ENCODE data around the gene PPP1R3F. TPM values are rescaled to one million over a fixed set of nuclear protein-coding genes. Genes with fewer than 3 reads are reported as not detected.

PPP1R3F gene
- total RNA-seq, 2 experiments from 2014 or later, result 5.1 to 5.3 TPM

DNA sequence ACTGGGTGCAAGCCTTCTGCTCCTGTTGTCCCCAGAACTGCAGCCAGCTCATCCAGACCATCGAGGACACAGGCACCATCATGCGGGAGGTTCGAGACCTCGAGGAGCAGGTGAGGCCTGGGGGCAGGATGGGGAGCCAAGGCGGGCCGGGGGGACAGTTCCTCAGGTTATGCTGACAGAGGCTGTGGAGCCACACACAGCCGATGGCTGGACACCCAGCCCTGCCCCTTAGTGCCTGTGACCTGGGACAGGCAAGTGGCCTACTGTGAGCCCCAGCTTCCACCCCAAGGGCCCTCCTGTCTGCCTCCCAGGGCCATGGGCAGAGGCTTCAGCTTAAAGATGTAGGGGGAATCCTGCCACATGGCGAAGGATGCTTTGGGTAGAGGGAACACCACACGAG, 20.0 kb upstream of the PPP1R3F start:
- no peak overlapping the region for H3K4me3 ChIP-seq (ENCODE audit: low read depth, low read length, poor library complexity, severe bottlenecking)
- intact Hi-C loops (cut with micrococcal nuclease; ENCODE audit: unreplicated experiment), result no loop called here
- CTCF ChIA-PET (ENCODE audit: unreplicated experiment), result no interaction called here
- no peak for DNase-seq (ENCODE audit: low spot score)
- no peak overlapping the region for H3K4me2 ChIP-seq (ENCODE audit: low read length)
- H3K79me2 ChIP-seq (ENCODE audit: insufficient read depth, low read depth, low read length), result no peaks in the 10 kb centered on the region
- TF ChIP-seq, protein P1, sequence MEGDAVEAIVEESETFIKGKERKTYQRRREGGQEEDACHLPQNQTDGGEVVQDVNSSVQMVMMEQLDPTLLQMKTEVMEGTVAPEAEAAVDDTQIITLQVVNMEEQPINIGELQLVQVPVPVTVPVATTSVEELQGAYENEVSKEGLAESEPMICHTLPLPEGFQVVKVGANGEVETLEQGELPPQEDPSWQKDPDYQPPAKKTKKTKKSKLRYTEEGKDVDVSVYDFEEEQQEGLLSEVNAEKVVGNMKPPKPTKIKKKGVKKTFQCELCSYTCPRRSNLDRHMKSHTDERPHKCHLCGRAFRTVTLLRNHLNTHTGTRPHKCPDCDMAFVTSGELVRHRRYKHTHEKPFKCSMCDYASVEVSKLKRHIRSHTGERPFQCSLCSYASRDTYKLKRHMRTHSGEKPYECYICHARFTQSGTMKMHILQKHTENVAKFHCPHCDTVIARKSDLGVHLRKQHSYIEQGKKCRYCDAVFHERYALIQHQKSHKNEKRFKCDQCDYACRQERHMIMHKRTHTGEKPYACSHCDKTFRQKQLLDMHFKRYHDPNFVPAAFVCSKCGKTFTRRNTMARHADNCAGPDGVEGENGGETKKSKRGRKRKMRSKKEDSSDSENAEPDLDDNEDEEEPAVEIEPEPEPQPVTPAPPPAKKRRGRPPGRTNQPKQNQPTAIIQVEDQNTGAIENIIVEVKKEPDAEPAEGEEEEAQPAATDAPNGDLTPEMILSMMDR (conservative IDR thresholded peaks at IDR 0.05; ENCODE audit: low read length), result no peak
- TF ChIP-seq EZH2phosphoT487 (IDR thresholded peaks at IDR 0.05; ENCODE audit: borderline replicate concordance, low read depth, low read length), result no peak
- no peaks in the 10 kb centered on the region for H4K20me1 ChIP-seq (ENCODE audit: insufficient read depth, low read length)
- POLR2A ChIA-PET, result no interaction called here
- H3K27ac ChIP-seq (ENCODE audit: low read depth, low read length, poor library complexity, severe bottlenecking), result no peak overlapping the region
- no peaks in the 10 kb centered on the region for H3K9me2 ChIP-seq (ENCODE audit: insufficient read depth, low read length)
- no peak overlapping the region for H2AFZ ChIP-seq (ENCODE audit: low read length)
- H3K36me3 ChIP-seq (ENCODE audit: insufficient read depth, low read length), result no peaks in the 10 kb centered on the region
- no peaks in the 10 kb centered on the region for H3K9me3 ChIP-seq (ENCODE audit: low read length)
- H3K4me1 ChIP-seq (ENCODE audit: insufficient read depth, low read length, poor library complexity, severe bottlenecking), result no peaks in the 10 kb centered on the region
- no TSS peak for BruUV-seq (replicated peaks)

DNA sequence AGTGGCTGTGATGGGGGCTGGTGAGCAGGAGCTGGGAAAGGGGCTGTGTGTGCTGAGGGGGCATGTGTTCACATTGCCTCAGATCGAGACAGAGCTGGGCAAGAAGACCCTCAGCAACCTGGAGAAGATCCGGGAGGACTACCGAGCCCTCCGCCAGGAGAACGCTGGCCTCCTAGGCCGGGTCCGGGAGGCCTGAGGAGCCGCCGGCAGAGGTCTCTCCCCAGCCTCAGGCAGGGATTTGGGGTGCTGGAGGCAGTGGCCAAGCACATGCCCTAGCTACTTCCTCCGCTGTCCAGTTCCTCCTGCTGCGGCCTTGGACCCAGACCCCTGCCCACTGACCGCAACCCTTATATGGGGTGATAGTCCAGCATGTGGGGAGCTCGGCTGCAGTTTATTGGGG, 19.5 kb upstream of the PPP1R3F start:
- DNase-seq (ENCODE audit: low spot score), result no peak
- Histone ChIP-seq H3K4me1 (ENCODE audit: insufficient read depth, low read length, poor library complexity, severe bottlenecking) (no peaks in the 10 kb centered on the region), H3K9me2 (ENCODE audit: insufficient read depth, low read length) (no peaks in the 10 kb centered on the region), H3K9me3 (ENCODE audit: low read length) (no peaks in the 10 kb centered on the region), H3K79me2 (ENCODE audit: insufficient read depth, low read depth, low read length) (no peaks in the 10 kb centered on the region), H4K20me1 (ENCODE audit: insufficient read depth, low read length) (no peaks in the 10 kb centered on the region), H3K4me3 (ENCODE audit: low read depth, low read length, poor library complexity, severe bottlenecking) (no peak overlapping the region), H3K27ac (ENCODE audit: low read depth, low read length, poor library complexity, severe bottlenecking) (no peak overlapping the region), H2AFZ (ENCODE audit: low read length) (no peak overlapping the region), H3K36me3 (ENCODE audit: insufficient read depth, low read length) (no peaks in the 10 kb centered on the region), H3K4me2 (ENCODE audit: low read length) (no peak overlapping the region)
- BruUV-seq (replicated peaks), result no TSS peak
- intact Hi-C loops (cut with micrococcal nuclease; ENCODE audit: unreplicated experiment), result no loop called here
- POLR2A ChIA-PET, result no interaction called here
- CTCF ChIA-PET (ENCODE audit: unreplicated experiment), result no interaction called here
- TF ChIP-seq, protein P1 (conservative IDR thresholded peaks at IDR 0.05; ENCODE audit: low read length), result no peak
- no peak for TF ChIP-seq EZH2phosphoT487 (IDR thresholded peaks at IDR 0.05; ENCODE audit: borderline replicate concordance, low read depth, low read length)

DNA sequence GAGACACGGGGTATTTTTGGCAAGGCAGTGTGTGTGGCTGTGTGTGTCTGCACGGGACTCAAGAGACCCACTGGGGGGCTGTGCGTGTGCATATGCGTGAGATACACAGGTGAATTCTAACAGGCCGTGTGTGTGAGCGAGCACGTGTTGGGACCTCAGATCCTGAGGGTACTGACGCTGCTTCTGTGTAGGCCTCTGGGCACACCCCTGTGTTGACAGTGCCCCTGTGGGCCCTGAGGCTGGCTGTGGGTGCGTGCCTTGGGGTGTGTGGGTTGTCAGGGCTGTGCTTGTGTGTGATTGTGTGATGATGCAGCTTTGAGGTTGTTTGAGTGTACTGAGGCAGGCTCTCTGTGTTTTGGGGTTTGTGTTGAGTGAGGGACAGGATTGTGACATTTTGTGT, 19.0 kb upstream of the PPP1R3F start:
- Histone ChIP-seq H2AFZ (ENCODE audit: low read length) (no peak overlapping the region), H3K4me2 (ENCODE audit: low read length) (no peak overlapping the region), H3K36me3 (ENCODE audit: insufficient read depth, low read length) (no peaks in the 10 kb centered on the region), H4K20me1 (ENCODE audit: insufficient read depth, low read length) (no peaks in the 10 kb centered on the region), H3K9me2 (ENCODE audit: insufficient read depth, low read length) (no peaks in the 10 kb centered on the region), H3K9me3 (ENCODE audit: low read length) (no peaks in the 10 kb centered on the region), H3K4me1 (ENCODE audit: insufficient read depth, low read length, poor library complexity, severe bottlenecking) (no peaks in the 10 kb centered on the region), H3K79me2 (ENCODE audit: insufficient read depth, low read depth, low read length) (no peaks in the 10 kb centered on the region), H3K27ac (ENCODE audit: low read depth, low read length, poor library complexity, severe bottlenecking) (no peak overlapping the region), H3K4me3 (ENCODE audit: low read depth, low read length, poor library complexity, severe bottlenecking) (no peak overlapping the region)
- no TSS peak for BruUV-seq (replicated peaks)
- no peak for TF ChIP-seq EZH2phosphoT487 (IDR thresholded peaks at IDR 0.05; ENCODE audit: borderline replicate concordance, low read depth, low read length)
- TF ChIP-seq, protein P1 (conservative IDR thresholded peaks at IDR 0.05; ENCODE audit: low read length), result no peak
- POLR2A ChIA-PET, result no interaction called here
- CTCF ChIA-PET (ENCODE audit: unreplicated experiment), result no interaction called here
- intact Hi-C loops (cut with micrococcal nuclease; ENCODE audit: unreplicated experiment), result no loop called here
- DNase-seq (ENCODE audit: low spot score), result no peak

All from OCI-LY7 (cell line).